IPS-11a (cell line): ENCODE data around the gene CCDC81.
"Not testable (repeated sequence)": the region's sequence is repeated elsewhere in the genome, so short reads cannot be mapped to it uniquely, and the experiment has no call there.

Experiments used
- H3K4me3 ChIP-seq: one replicate; pipeline ENCODE4 v1.5.1; 2013; ENCODE audit warnings: low read depth, low read length, control low read depth

Gene CCDC81

GRCh38 chr11:86374586-86374985, at the start of gene CCDC81:
Gene CCDC81 (plus strand): TSS chr11:86374887. CDS start chr11:86375164, 277 bp downstream.
- H3K4me3 ChIP-seq: no peak within 1 kb of the TSS

GRCh38 chr11:86335131-86335767, 39.4 kb upstream of the CCDC81 start:
- no peak overlapping the region for H3K4me3 ChIP-seq

GRCh38 chr11:86337227-86337626, 37.5 kb upstream of the CCDC81 start:
- H3K4me3 ChIP-seq: no peak overlapping the region

GRCh38 chr11:86341382-86341781, 33.3 kb upstream of the CCDC81 start:
- H3K4me3 ChIP-seq: no peak overlapping the region

- no peak overlapping the region for H3K4me3 ChIP-seq
These were observed 28.2 kb upstream of the CCDC81 start for GRCh38 chr11:86346513-86346912.

GRCh38 chr11:86355256-86355655, 19.4 kb upstream of the CCDC81 start:
- no peak overlapping the region for H3K4me3 ChIP-seq

- not testable (repeated sequence) for H3K4me3 ChIP-seq
These were observed 17.3 kb upstream of the CCDC81 start for GRCh38 chr11:86357412-86357811.

- no peak overlapping the region for H3K4me3 ChIP-seq
These were observed 16.0 kb upstream of the CCDC81 start for GRCh38 chr11:86358720-86359119.

- no peak overlapping the region for H3K4me3 ChIP-seq
These were observed 13.8 kb upstream of the CCDC81 start for GRCh38 chr11:86360775-86361395.

GRCh38 chr11:86363424-86363823, 11.3 kb upstream of the CCDC81 start:
- no peak overlapping the region for H3K4me3 ChIP-seq

- H3K4me3 ChIP-seq: no peak overlapping the region
These were observed 9.1 kb upstream of the CCDC81 start for GRCh38 chr11:86365546-86365945.

GRCh38 chr11:86369668-86370067, 5.0 kb upstream of the CCDC81 start:
- no peak overlapping the region for H3K4me3 ChIP-seq

- no peak overlapping the region for H3K4me3 ChIP-seq
These were observed 4.5 kb upstream of the CCDC81 start for GRCh38 chr11:86370171-86370570.

GRCh38 chr11:86370922-86371594, 3.6 kb upstream of the CCDC81 start:
- no peak overlapping the region for H3K4me3 ChIP-seq

GRCh38 chr11:86372041-86372440, 2.6 kb upstream of the CCDC81 start:
- H3K4me3 ChIP-seq: no peak overlapping the region

GRCh38 chr11:86372586-86372985, 2.1 kb upstream of the CCDC81 start:
- H3K4me3 ChIP-seq: no peak overlapping the region

GRCh38 chr11:86374069-86374468, 618 bp upstream of the CCDC81 start:
- no peak overlapping the region for H3K4me3 ChIP-seq

GRCh38 chr11:86377972-86378371, 3.3 kb downstream of the CCDC81 start:
- no peak overlapping the region for H3K4me3 ChIP-seq

- no peak overlapping the region for H3K4me3 ChIP-seq
These were observed 5.8 kb downstream of the CCDC81 start for GRCh38 chr11:86380295-86381059.

- H3K4me3 ChIP-seq: no peak overlapping the region
These were observed 8.6 kb downstream of the CCDC81 start for GRCh38 chr11:86383041-86383955.
